ENCODE data around the gene LRRC7. TPM values are rescaled to one million over a fixed set of nuclear protein-coding genes. Genes with fewer than 3 reads are reported as not detected.

Gene LRRC7
- 0.12 and 0.16 TPM in 2 replicates for total RNA-seq

GRCh38 chr1:69567652-69568420 lies at the start of gene LRRC7:
Gene LRRC7 (plus strand): TSS chr1:69567922. CDS start chr1:69568640, 718 bp downstream.

Data from hair follicle dermal papilla cell (primary cell).